ENCODE data around the gene BCAT1.
"Not testable (repeated sequence)": the region's sequence is repeated elsewhere in the genome, so short reads cannot be mapped to it uniquely, and the experiment has no call there.

BCAT1 gene

GRCh38 chr12:24948757-24949722 lies at the start of gene BCAT1:
Gene BCAT1, minus strand, starts transcription at chr12:24949101. Its CDS starts 169 bp downstream, at chr12:24948932.
- peak; percentile 55 to 79 for DNase-seq

- DNase-seq = peak; percentile 71 to 87
These were observed 49.2 kb upstream of the BCAT1 start for GRCh38 chr12:24997970-24998582.

GRCh38 chr12:24997496-24997895 lies 48.6 kb upstream of the BCAT1 start:
- DNase-seq = no peak

- DNase-seq = no peak
These were observed 47.9 kb upstream of the BCAT1 start for GRCh38 chr12:24996820-24997219.

- peak; percentile 18 to 60 for DNase-seq
These were observed 47.3 kb upstream of the BCAT1 start for GRCh38 chr12:24996102-24996797.

GRCh38 chr12:24993793-24994192 lies 44.9 kb upstream of the BCAT1 start:
- peak in 1 of 2 experiments; percentile 41 for DNase-seq

GRCh38 chr12:24991209-24992049 lies 42.5 kb upstream of the BCAT1 start:
- peak in 1 of 2 experiments; percentile 64 for DNase-seq

GRCh38 chr12:24989216-24989615 lies 40.3 kb upstream of the BCAT1 start:
- no peak for DNase-seq

- no peak for DNase-seq
These were observed 33.3 kb upstream of the BCAT1 start for GRCh38 chr12:24982250-24982649.

GRCh38 chr12:24979976-24980730 lies 31.3 kb upstream of the BCAT1 start:
- no peak for DNase-seq

GRCh38 chr12:24979329-24979728 lies 30.4 kb upstream of the BCAT1 start:
- DNase-seq = no peak

- no peak for DNase-seq
These were observed 28.8 kb upstream of the BCAT1 start for GRCh38 chr12:24977711-24978110.

GRCh38 chr12:24977060-24977459 lies 28.2 kb upstream of the BCAT1 start:
- DNase-seq = no peak

GRCh38 chr12:24975425-24975824 lies 26.5 kb upstream of the BCAT1 start:
- DNase-seq = peak in 1 of 2 experiments; percentile 63

- no peak for DNase-seq
These were observed 25.3 kb upstream of the BCAT1 start for GRCh38 chr12:24974216-24974615.

- no peak for DNase-seq
These were observed 23.2 kb upstream of the BCAT1 start for GRCh38 chr12:24972078-24972477.

- DNase-seq = no peak
These were observed 21.3 kb upstream of the BCAT1 start for GRCh38 chr12:24970177-24970576.

GRCh38 chr12:24966951-24967564 lies 18.2 kb upstream of the BCAT1 start:
- DNase-seq = no peak

GRCh38 chr12:24964342-24964741 lies 15.4 kb upstream of the BCAT1 start:
- no peak for DNase-seq

GRCh38 chr12:24960222-24960855 lies 11.4 kb upstream of the BCAT1 start:
- peak; percentile 10 to 59 for DNase-seq

- DNase-seq = not testable (repeated sequence)
These were observed 7.5 kb upstream of the BCAT1 start for GRCh38 chr12:24956351-24956750.
